GM18517 (cell line): ENCODE measurements around the gene PLEKHN1.
"Not testable (repeated sequence)": the region's sequence is repeated elsewhere in the genome, so short reads cannot be mapped to it uniquely, and the experiment has no call there.

ENCODE experiments used
- ATAC-seq: cut with Tn5 transposase; IDR thresholded peaks from one replicate; pipeline ENCODE4 v1.9.1; 2021; ENCODE audit warnings: mild to moderate bottlenecking, moderate library complexity; ENCODE audit not compliant: unreplicated experiment

PLEKHN1 gene

GRCh38 chr1:941588-942383 lies 24.5 kb upstream of the PLEKHN1 start:
- no peak for ATAC-seq

- ATAC-seq, result no peak
These were observed 23.9 kb upstream of the PLEKHN1 start for GRCh38 chr1:942411-942821.

- no peak for ATAC-seq
These were observed 23.3 kb upstream of the PLEKHN1 start for GRCh38 chr1:942864-943533.

GRCh38 chr1:943545-944340 lies 22.5 kb upstream of the PLEKHN1 start:
- no peak for ATAC-seq

- ATAC-seq, result no peak
These were observed 21.6 kb upstream of the PLEKHN1 start for GRCh38 chr1:944341-945325.

- no peak for ATAC-seq
These were observed 20.4 kb upstream of the PLEKHN1 start for GRCh38 chr1:945688-946556.

- ATAC-seq, result not testable (repeated sequence)
These were observed 19.5 kb upstream of the PLEKHN1 start for GRCh38 chr1:946811-947210.

GRCh38 chr1:947958-948357 lies 18.3 kb upstream of the PLEKHN1 start:
- no peak for ATAC-seq

GRCh38 chr1:950268-950667 lies 16.0 kb upstream of the PLEKHN1 start:
- ATAC-seq, result no peak

- ATAC-seq, result no peak
These were observed 15.4 kb upstream of the PLEKHN1 start for GRCh38 chr1:950881-951280.

GRCh38 chr1:951364-951763 lies 14.9 kb upstream of the PLEKHN1 start:
- ATAC-seq, result no peak

- ATAC-seq, result no peak
These were observed 14.1 kb upstream of the PLEKHN1 start for GRCh38 chr1:952201-952600.

- ATAC-seq, result no peak
These were observed 13.7 kb upstream of the PLEKHN1 start for GRCh38 chr1:952603-953002.

- ATAC-seq, result no peak
These were observed 12.6 kb upstream of the PLEKHN1 start for GRCh38 chr1:953524-954320.

- ATAC-seq, result no peak
These were observed 11.4 kb upstream of the PLEKHN1 start for GRCh38 chr1:954927-955326.

GRCh38 chr1:955474-955873 lies 10.8 kb upstream of the PLEKHN1 start:
- ATAC-seq, result no peak

GRCh38 chr1:956636-957035 lies 9.6 kb upstream of the PLEKHN1 start:
- ATAC-seq, result no peak

- ATAC-seq, result peak; percentile 57
These were observed 7.2 kb upstream of the PLEKHN1 start, which contains the start of gene NOC2L for GRCh38 chr1:958823-959730. Gene NOC2L, minus strand, starts transcription at chr1:959256. Its CDS starts 16 bp downstream, at chr1:959240.
